GM12891 (cell line): ENCODE results near the gene SYNE3.

Source experiments
- POLR2A ChIP-seq: IDR thresholded peaks from 2 replicates; pipeline ENCODE4 v1.6.1; 2011; ENCODE audit warnings: low read depth, low read length, control low read depth
- POLR2AphosphoS5 ChIP-seq: IDR thresholded peaks from 2 replicates; pipeline ENCODE4 v1.6.1; 2011; ENCODE audit warnings: low read depth, low read length, control low read depth
- TAF1 ChIP-seq: IDR thresholded peaks from 2 replicates; pipeline ENCODE4 v1.6.1; 2011; ENCODE audit warnings: low read depth, low read length, control low read depth

- TF ChIP-seq POLR2A (no peak), TAF1 (no peak), POLR2AphosphoS5 (no peak)
Measured at GRCh38 chr14:95508377-95508776, 8.1 kb downstream of the SYNE3 start.
